Measurements from ENCODE around the gene PTPRD. TPM values are rescaled to one million over a fixed set of nuclear protein-coding genes. Genes with fewer than 3 reads are reported as not detected.

PTPRD gene
- total RNA-seq, 1 donor from 2014 or later = 109 TPM

DNA sequence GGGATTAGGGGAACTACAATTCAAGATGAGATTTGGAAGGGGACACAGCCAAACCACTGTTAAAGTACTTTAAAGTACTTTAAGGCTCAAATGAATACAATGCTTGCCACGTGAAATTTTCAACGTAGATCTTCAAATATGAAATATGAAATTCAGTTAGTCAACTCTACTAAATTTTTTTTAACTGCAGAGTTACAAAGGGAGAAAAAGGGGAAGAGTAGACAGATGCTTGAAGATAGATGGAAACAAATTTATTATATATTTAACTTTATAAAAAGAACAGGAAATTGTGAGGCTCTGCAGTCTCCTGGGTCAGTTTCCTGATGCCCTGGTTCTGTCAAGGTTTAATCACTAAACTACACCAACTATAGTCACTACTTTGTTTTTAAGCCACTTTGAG, 2027.8 kb downstream of the PTPRD start:
- peaks cover 19% of the 10 kb centered on the region for H3K9me3 Mint-ChIP-seq
- H3K36me3 Mint-ChIP-seq = peaks cover 16% of the 10 kb centered on the region
- no peak for DNase-seq (ENCODE audit: low spot score in 2 of 2, unreplicated experiment in 2 of 2)
- TF ChIP-seq, protein P1, sequence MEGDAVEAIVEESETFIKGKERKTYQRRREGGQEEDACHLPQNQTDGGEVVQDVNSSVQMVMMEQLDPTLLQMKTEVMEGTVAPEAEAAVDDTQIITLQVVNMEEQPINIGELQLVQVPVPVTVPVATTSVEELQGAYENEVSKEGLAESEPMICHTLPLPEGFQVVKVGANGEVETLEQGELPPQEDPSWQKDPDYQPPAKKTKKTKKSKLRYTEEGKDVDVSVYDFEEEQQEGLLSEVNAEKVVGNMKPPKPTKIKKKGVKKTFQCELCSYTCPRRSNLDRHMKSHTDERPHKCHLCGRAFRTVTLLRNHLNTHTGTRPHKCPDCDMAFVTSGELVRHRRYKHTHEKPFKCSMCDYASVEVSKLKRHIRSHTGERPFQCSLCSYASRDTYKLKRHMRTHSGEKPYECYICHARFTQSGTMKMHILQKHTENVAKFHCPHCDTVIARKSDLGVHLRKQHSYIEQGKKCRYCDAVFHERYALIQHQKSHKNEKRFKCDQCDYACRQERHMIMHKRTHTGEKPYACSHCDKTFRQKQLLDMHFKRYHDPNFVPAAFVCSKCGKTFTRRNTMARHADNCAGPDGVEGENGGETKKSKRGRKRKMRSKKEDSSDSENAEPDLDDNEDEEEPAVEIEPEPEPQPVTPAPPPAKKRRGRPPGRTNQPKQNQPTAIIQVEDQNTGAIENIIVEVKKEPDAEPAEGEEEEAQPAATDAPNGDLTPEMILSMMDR (IDR thresholded peaks at IDR 0.05; ENCODE audit: unreplicated experiment) = no peak
- H3K4me3 Mint-ChIP-seq = no peak overlapping the region
- no peaks in the 10 kb centered on the region for H3K27me3 Mint-ChIP-seq (ENCODE audit: low read depth)
- no peak overlapping the region for H3K27ac Mint-ChIP-seq
- no peaks in the 10 kb centered on the region for H3K4me1 Mint-ChIP-seq

DNA sequence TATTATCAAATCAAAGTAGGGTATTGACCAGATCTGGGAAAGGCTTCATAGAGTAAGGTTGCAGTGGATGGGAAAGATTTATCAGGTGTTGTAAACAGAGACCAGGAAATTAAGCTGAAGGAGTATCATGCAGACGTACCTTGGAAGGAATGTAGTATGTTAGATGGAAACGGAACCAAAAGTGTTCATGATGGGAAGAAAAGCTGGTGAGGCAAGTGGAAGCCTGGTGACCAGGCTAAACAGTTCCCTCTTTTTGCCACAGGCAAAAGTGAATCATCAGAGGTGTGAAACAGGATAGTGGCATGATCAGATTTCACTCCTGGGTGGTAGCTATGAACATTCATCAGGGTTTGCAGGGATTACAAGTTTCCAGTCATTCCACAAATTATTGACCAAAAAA, 2033.1 kb downstream of the PTPRD start:
- Mint-ChIP-seq H3K4me1 (peaks cover 4% of the 10 kb centered on the region), H3K27ac (no peak overlapping the region), H3K4me3 (no peak overlapping the region), H3K9me3 (peaks cover 16% of the 10 kb centered on the region), H3K27me3 (ENCODE audit: low read depth) (no peaks in the 10 kb centered on the region), H3K36me3 (peaks cover 13% of the 10 kb centered on the region)
- no peak for DNase-seq (ENCODE audit: low spot score in 2 of 2, unreplicated experiment in 2 of 2)
- TF ChIP-seq, protein P1 (IDR thresholded peaks at IDR 0.05; ENCODE audit: unreplicated experiment) = no peak

DNA sequence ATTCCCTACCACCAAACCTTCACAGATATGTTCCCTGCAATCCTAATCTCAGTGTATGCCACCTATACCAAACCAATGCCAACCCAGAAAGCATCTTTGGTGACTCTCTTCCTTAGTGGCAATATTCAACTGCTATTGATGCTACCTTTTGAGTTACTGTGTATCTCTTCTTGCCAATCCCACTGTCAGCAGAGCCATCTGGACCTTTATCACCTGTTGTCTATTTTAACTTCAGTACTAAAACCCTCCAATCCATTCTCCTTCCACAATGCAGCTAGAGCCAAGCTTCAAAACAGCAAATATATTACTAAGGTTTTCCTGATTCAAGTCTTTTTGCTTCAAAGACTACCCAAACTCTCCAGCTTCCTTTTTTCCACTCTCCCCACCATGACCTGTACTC, 2036.1 kb downstream of the PTPRD start:
- Mint-ChIP-seq H3K4me1 (peaks cover 20% of the 10 kb centered on the region), H3K4me3 (no peak overlapping the region), H3K27me3 (ENCODE audit: low read depth) (no peaks in the 10 kb centered on the region), H3K9me3 (no peaks in the 10 kb centered on the region), H3K27ac (no peak overlapping the region), H3K36me3 (peaks cover 2% of the 10 kb centered on the region)
- DNase-seq (ENCODE audit: low spot score in 2 of 2, unreplicated experiment in 2 of 2) = no peak
- TF ChIP-seq, protein P1 (IDR thresholded peaks at IDR 0.05; ENCODE audit: unreplicated experiment) = no peak

DNA sequence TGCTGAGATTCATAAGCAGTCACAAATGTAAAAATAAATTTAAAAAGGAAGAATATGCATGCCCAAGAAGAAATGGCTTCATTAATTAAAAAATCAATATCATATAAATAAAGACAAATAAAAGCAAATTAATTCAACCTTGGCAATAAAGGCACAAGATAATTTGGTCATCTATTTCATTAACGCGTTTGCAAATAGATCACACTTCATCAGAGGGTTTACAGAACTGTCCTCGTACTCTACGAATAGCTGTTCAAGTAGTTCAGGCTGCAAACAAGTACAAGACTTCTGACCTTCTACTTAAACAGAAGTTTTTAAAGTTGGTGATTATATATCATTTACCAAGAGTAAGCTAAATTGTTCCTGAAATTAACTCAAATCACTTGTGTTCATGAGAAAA, 2038.0 kb downstream of the PTPRD start:
- TF ChIP-seq, protein P1 (IDR thresholded peaks at IDR 0.05; ENCODE audit: unreplicated experiment) = no peak
- Mint-ChIP-seq H3K27me3 (ENCODE audit: low read depth) (no peaks in the 10 kb centered on the region), H3K27ac (no peak overlapping the region), H3K4me1 (peaks cover 34% of the 10 kb centered on the region), H3K9me3 (no peaks in the 10 kb centered on the region), H3K36me3 (no peaks in the 10 kb centered on the region), H3K4me3 (no peak overlapping the region)
- no peak for DNase-seq (ENCODE audit: low spot score in 2 of 2, unreplicated experiment in 2 of 2)

DNA sequence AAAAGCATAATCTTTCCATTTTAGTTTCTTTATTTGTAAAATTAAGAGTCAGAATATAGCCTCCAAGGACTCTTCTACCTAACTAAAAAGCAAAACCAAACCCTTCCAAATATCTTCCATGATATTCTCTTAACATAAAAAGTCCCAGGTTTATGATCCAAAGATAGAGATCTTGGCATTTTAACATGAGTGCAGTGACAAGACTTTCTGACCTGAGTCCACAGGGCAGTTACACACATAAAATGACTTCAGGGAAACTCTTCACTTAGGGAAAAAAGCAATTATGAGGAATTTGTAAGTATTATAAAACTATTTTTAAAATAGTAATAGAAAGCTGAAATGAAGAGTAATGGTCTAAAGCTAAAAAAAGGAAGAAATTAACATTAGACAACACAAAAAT, 2040.6 kb downstream of the PTPRD start:
- peaks cover 34% of the 10 kb centered on the region for H3K4me1 Mint-ChIP-seq
- DNase-seq (ENCODE audit: low spot score in 2 of 2, unreplicated experiment in 2 of 2) = no peak
- H3K27ac Mint-ChIP-seq = no peak overlapping the region
- H3K9me3 Mint-ChIP-seq = peaks cover 2% of the 10 kb centered on the region
- no peaks in the 10 kb centered on the region for H3K27me3 Mint-ChIP-seq (ENCODE audit: low read depth)
- H3K4me3 Mint-ChIP-seq = no peak overlapping the region
- TF ChIP-seq, protein P1 (IDR thresholded peaks at IDR 0.05; ENCODE audit: unreplicated experiment) = no peak
- H3K36me3 Mint-ChIP-seq = no peaks in the 10 kb centered on the region

DNA sequence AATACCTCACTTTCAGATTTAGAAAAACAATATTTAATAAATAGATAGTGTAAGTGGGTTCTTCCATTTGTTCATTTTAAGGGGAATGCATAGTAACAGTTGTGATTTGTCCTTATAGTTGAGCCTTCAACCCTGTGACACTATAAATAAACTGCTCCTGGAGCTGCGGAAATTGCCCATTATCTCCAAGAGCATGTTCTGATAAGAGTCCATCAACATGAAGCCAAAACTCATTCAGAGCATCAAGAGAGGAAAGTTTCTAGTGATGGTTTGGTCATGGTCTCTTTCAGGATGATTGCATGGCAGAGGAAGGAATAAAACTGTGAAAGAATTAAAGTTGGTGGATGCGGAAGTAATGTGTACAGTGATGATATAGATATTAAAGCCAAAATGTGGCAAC, 2041.2 kb downstream of the PTPRD start:
- Mint-ChIP-seq H3K9me3 (peaks cover 8% of the 10 kb centered on the region), H3K36me3 (peaks cover 2% of the 10 kb centered on the region), H3K27ac (no peak overlapping the region), H3K4me3 (no peak overlapping the region), H3K27me3 (ENCODE audit: low read depth) (no peaks in the 10 kb centered on the region), H3K4me1 (peaks cover 34% of the 10 kb centered on the region)
- TF ChIP-seq, protein P1 (IDR thresholded peaks at IDR 0.05; ENCODE audit: unreplicated experiment) = no peak
- DNase-seq (ENCODE audit: low spot score in 2 of 2, unreplicated experiment in 2 of 2) = no peak

Data from mesothelial cell of epicardium (in vitro differentiated cells).